LNCaP clone FGC (cell line): Measurements from ENCODE around the gene PIK3IP1.

Source experiments
- DNase-seq: peaks from one replicate; pipeline ENCODE4 v3.0.0-alpha.2; 2011; ENCODE audit warnings: low read depth
- H3K4me3 ChIP-seq: 2 replicates; pipeline ENCODE4 v1.5.1; 2011; ENCODE audit warnings: mild to moderate bottlenecking, low read depth, low read length, control low read depth
- TF ChIP-seq, protein P1 (sequence below): IDR thresholded peaks from 2 replicates; pipeline ENCODE4 v1.5.1; 2012; ENCODE audit warnings: mild to moderate bottlenecking; ENCODE audit not compliant: control insufficient read depth, insufficient read depth; ENCODE audit errors: extremely low read depth

PIK3IP1 gene

DNA sequence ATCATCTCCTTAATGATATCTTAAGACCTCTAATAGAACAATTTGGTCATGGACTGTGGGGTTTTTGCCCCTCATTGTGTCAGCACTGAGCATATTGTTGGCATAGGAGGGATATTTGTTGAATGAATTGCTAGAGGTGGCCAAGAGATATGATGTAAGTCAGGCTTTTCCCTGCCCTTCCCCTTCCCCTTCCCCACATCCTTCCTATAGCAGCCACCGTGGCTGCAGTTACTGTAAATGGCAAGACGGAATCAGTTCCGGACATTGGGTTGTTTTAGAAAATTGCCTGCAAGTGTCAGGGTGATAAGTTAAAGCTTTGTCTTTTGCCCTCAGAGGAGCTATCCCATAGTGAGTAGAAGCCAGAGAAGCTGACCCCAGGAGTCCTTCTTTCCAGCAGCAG lies 57.2 kb downstream of the PIK3IP1 start:
- TF ChIP-seq, protein P1, sequence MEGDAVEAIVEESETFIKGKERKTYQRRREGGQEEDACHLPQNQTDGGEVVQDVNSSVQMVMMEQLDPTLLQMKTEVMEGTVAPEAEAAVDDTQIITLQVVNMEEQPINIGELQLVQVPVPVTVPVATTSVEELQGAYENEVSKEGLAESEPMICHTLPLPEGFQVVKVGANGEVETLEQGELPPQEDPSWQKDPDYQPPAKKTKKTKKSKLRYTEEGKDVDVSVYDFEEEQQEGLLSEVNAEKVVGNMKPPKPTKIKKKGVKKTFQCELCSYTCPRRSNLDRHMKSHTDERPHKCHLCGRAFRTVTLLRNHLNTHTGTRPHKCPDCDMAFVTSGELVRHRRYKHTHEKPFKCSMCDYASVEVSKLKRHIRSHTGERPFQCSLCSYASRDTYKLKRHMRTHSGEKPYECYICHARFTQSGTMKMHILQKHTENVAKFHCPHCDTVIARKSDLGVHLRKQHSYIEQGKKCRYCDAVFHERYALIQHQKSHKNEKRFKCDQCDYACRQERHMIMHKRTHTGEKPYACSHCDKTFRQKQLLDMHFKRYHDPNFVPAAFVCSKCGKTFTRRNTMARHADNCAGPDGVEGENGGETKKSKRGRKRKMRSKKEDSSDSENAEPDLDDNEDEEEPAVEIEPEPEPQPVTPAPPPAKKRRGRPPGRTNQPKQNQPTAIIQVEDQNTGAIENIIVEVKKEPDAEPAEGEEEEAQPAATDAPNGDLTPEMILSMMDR = no peak
- H3K4me3 ChIP-seq = no peak overlapping the region
- DNase-seq = no peak

DNA sequence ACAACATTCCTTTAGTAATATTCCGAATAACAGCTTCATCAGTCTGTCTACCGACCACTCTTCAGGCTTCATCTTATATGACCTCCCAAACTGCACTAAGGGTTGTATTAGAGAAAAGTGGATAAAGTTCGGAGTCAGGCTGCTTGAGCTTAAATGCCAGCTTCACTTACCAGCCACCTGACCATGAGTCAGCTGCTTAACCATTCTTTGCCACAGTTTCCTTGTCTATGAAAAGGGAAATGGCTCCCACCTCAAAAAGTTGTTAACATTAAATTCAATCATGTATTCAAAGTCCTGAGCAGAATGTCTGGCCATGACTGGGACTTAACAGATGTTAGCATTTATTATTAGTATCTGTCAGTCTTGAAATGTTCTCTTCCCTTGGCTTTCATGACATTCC lies 59.3 kb downstream of the PIK3IP1 start:
- DNase-seq = no peak
- TF ChIP-seq, protein P1 = no peak
- H3K4me3 ChIP-seq = no peak overlapping the region
